Measurements from ENCODE around the gene MRPL20. TPM values are rescaled to one million over a fixed set of nuclear protein-coding genes. Genes with fewer than 3 reads are reported as not detected.

The MRPL20 gene
- total RNA-seq, 1 donor from 2014 or later: 154 TPM

DNA sequence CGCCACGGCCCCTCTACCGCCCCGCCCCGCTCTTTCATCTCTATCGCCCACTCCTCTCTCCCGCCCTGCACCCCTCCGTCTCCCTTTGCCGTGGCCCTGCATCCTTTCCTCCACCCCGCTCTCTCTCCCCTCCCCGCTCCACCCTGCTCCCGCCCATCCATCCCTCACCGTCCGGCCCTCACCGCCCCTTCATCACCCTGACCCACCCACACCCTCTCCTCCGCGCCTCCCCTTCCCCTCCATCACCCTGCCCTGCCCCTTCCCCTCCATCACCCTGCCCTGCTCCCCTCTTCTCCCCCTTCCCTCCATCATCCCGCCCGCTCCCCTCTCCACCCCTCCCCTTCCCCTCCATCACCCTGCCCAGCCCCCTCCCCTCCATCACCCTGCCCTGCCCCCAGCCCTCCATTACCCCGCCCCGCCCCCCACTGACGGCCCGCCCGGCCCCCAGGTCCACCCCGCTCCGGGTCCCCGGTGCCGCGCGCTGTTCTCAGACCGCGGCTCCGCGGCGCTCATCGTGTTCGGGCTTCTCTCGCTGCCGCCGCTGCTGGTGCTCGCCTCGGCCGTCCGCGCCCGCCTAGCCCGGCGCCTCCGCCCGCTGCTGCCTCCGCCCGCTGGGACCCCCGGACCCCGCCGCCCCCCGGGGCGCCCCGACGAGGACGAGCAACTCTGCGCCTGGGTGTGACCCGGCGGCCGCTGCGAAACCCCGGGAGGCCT, 20.2 kb upstream of the MRPL20 start:
- H3K36me3 Mint-ChIP-seq (ENCODE audit: low read depth): no peaks in the 10 kb centered on the region
- peaks cover 22% of the 10 kb centered on the region for H3K27me3 Mint-ChIP-seq (ENCODE audit: low read depth)
- intact Hi-C loops (cut with micrococcal nuclease): no loop called here
- H3K9me3 Mint-ChIP-seq: no peaks in the 10 kb centered on the region
- peaks cover 4% of the 10 kb centered on the region for H3K4me1 Mint-ChIP-seq (ENCODE audit: low read depth)
- H3K4me3 Mint-ChIP-seq (ENCODE audit: low read depth): no peak overlapping the region
- DNase-seq (ENCODE audit: low spot score): no peak
- no peak overlapping the region for H3K27ac Mint-ChIP-seq

DNA sequence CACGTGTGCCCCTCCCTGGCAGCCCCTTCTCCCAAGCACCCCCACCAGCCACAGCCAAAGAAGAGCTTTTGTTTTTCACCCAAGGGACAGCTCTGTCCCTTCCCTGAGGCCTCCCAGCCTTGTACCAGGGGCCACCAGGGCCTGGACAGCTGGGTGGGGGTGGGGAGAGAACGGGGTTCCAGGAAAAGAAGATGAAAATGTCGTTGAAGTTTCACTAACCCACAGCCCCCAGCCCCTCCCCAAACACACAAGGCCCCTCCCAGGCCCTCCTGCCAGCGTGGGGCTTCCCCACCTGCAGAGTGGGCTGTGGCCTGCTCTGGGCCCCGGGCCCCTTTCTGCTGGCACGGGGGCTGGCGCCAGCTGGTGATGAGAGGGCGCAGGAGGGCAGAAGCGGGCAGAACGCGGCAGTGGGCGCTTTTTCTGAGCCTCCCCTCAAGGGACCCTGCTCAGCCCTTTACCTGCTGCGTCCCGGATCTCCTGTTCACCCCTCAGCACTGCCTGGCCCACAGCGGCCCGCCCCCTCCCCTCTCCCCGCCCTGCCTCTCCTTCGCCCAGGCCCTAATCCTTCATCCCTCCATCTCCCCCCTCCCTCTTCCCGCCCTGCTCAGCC, 19.5 kb upstream of the MRPL20 start:
- intact Hi-C loops (cut with micrococcal nuclease): no loop called here
- H3K36me3 Mint-ChIP-seq (ENCODE audit: low read depth): no peaks in the 10 kb centered on the region
- no peaks in the 10 kb centered on the region for H3K9me3 Mint-ChIP-seq
- H3K27me3 Mint-ChIP-seq (ENCODE audit: low read depth): peaks cover 22% of the 10 kb centered on the region
- peaks cover 4% of the 10 kb centered on the region for H3K4me1 Mint-ChIP-seq (ENCODE audit: low read depth)
- DNase-seq (ENCODE audit: low spot score): no peak
- no peak overlapping the region for H3K4me3 Mint-ChIP-seq (ENCODE audit: low read depth)
- no peak overlapping the region for H3K27ac Mint-ChIP-seq

DNA sequence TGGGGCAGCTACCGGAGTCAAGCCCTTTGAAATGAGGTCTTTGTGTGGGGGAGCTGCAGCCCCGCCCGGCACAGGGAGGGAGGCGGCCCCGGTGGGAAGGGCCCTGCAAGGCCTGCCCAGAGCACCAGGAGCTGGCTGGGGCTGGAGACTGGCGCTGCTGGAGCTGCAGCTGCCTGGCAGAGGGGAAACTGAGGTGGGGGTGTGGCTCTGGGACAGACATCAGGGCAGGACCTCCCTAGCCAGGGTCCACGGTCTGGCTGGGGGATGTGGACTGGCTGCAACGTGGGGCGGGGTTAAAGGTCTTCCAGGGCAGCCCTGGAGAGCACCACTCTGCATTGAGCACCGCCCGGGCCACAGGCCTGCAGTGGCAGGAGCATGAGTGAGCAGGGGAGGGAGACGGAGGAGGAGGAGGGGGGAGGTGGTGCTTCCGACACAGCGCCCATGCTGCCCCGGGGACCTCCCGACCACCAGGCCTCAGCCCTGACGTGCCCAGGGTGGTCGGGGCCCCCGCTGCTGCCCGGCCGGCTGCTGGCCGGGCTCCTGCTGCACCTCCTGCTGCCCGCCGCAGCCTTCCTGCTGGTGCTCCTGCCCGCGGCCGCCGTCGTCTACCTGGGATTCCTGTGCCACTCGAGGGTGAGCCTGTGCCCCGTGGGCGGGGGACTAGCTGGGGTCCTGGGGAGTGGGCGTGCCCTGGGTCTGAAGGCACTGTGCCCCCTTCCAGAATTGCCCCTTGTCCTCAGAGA, 18.8 kb upstream of the MRPL20 start:
- Mint-ChIP-seq H3K4me1 (ENCODE audit: low read depth) (peaks cover 4% of the 10 kb centered on the region), H3K9me3 (no peaks in the 10 kb centered on the region), H3K27me3 (ENCODE audit: low read depth) (peaks cover 22% of the 10 kb centered on the region), H3K4me3 (ENCODE audit: low read depth) (no peak overlapping the region), H3K36me3 (ENCODE audit: low read depth) (no peaks in the 10 kb centered on the region), H3K27ac (no peak overlapping the region)
- intact Hi-C loops (cut with micrococcal nuclease): no loop called here
- DNase-seq (ENCODE audit: low spot score): no peak

DNA sequence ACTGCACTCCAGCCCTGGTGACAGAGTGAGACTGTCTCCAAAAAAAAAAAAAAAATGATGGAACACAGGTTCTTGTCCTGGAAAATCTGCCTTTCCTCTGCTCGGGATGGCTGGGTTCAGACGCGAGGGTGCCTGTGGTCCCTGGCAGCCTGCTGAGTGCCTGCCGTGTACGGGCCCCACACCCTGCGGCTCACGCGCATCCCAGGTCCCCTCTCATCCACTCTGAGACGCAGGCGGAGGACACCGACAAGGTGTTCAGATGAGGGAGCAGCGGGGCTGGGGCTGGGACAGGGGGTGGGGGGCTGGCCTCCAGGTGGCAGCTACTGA, 18.3 kb upstream of the MRPL20 start:
- H3K4me3 Mint-ChIP-seq (ENCODE audit: low read depth): no peak overlapping the region
- no peaks in the 10 kb centered on the region for H3K9me3 Mint-ChIP-seq
- H3K27ac Mint-ChIP-seq: no peak overlapping the region
- intact Hi-C loops (cut with micrococcal nuclease): no loop called here
- H3K27me3 Mint-ChIP-seq (ENCODE audit: low read depth): peaks cover 22% of the 10 kb centered on the region
- H3K4me1 Mint-ChIP-seq (ENCODE audit: low read depth): peaks cover 4% of the 10 kb centered on the region
- no peak for DNase-seq (ENCODE audit: low spot score)
- H3K36me3 Mint-ChIP-seq (ENCODE audit: low read depth): no peaks in the 10 kb centered on the region

DNA sequence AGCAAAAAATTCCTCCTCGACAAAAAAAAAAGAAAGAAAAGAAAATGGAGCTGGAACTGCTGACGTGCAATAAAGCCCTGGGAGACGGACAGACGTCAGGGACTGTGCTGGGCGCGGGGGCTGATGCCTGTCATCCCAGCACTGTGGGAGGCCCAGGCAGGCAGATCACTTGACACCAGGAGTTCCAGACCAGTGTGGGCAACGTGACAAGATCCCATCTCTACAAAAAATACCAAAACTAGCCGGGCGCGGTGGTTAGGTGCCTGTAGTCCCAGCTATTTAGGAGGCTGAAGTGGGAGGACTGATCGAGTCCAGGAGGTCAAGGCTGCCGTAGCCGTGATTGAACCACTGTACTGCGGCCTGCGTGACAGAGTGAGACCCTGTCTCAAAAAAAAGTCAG, 17.6 kb upstream of the MRPL20 start:
- H3K27ac Mint-ChIP-seq: no peak overlapping the region

DNA sequence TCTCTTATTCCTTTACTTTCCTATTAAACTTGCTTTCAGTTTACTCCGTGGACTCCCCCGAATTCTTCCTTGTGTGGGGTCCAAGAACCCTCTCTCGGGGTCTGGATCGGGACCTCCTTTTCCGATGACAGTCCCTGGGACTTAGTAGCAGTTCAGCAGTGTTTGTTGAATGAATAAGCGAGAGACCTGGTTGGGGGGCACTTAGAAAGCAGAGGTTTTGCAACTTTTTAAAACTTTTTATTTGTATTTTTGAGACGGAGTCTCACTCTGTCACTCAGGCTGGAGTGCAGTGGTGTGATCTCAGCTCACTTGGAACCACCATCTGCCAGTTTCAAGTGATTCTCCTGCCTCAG, 16.1 kb upstream of the MRPL20 start:
- no peak for DNase-seq (ENCODE audit: low spot score)
- H3K27ac Mint-ChIP-seq: no peak overlapping the region
- H3K27me3 Mint-ChIP-seq (ENCODE audit: low read depth): peaks cover 11% of the 10 kb centered on the region
- no peaks in the 10 kb centered on the region for H3K9me3 Mint-ChIP-seq
- H3K4me3 Mint-ChIP-seq (ENCODE audit: low read depth): no peak overlapping the region
- intact Hi-C loops (cut with micrococcal nuclease): no loop called here
- H3K4me1 Mint-ChIP-seq (ENCODE audit: low read depth): peaks cover 4% of the 10 kb centered on the region
- no peaks in the 10 kb centered on the region for H3K36me3 Mint-ChIP-seq (ENCODE audit: low read depth)

More for the DNA sequence above, 17.6 kb upstream of the MRPL20 start:
- H3K4me3 Mint-ChIP-seq (ENCODE audit: low read depth): no peak overlapping the region
- H3K9me3 Mint-ChIP-seq: no peaks in the 10 kb centered on the region
- peaks cover 4% of the 10 kb centered on the region for H3K4me1 Mint-ChIP-seq (ENCODE audit: low read depth)
- intact Hi-C loops (cut with micrococcal nuclease): no loop called here
- H3K27me3 Mint-ChIP-seq (ENCODE audit: low read depth): peaks cover 17% of the 10 kb centered on the region
- DNase-seq (ENCODE audit: low spot score): no peak
- H3K36me3 Mint-ChIP-seq (ENCODE audit: low read depth): no peaks in the 10 kb centered on the region

DNA sequence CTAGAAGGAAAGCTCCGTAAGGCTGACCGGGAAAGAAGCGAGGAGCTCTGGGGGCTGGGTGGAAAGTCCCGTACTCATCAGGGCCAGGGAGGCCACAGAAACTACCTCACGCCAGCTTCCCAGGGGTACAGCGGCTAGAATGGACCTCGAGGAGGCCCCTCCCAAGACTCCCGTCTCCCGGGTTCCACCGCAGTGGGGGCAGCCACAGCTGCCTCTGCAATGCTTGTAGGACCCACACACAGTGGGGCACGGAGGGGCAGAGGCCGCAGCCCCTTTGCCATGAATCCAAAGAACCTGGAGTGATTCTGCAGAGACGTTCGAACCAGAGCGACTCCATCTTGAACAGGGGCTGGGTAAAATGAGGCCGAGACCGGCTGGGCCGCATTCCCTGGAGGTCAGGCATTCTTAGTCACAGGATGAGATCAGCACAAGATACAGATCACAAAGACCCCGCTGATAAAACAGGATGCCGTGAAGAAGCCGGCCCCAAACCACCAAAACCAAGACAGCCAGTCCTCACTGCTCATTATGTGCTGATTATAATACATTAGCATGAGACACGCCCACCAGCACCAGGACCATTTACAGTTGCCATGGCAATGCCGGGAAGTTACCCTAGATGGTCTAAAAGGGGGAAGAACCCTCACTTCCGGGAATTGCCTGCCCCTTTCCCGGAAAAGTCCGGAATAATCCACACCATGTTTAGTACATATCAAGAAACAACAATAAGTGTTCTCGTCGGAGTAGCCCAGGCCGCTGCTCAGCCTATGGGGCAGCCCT, 15.6 kb upstream of the MRPL20 start:
- no peak overlapping the region for H3K27ac Mint-ChIP-seq
- intact Hi-C loops (cut with micrococcal nuclease): no loop called here
- H3K4me3 Mint-ChIP-seq (ENCODE audit: low read depth): no peak overlapping the region
- DNase-seq (ENCODE audit: low spot score): no peak
- peaks cover 7% of the 10 kb centered on the region for H3K4me1 Mint-ChIP-seq (ENCODE audit: low read depth)
- H3K36me3 Mint-ChIP-seq (ENCODE audit: low read depth): no peaks in the 10 kb centered on the region
- H3K27me3 Mint-ChIP-seq (ENCODE audit: low read depth): peaks cover 11% of the 10 kb centered on the region
- H3K9me3 Mint-ChIP-seq: no peaks in the 10 kb centered on the region

DNA sequence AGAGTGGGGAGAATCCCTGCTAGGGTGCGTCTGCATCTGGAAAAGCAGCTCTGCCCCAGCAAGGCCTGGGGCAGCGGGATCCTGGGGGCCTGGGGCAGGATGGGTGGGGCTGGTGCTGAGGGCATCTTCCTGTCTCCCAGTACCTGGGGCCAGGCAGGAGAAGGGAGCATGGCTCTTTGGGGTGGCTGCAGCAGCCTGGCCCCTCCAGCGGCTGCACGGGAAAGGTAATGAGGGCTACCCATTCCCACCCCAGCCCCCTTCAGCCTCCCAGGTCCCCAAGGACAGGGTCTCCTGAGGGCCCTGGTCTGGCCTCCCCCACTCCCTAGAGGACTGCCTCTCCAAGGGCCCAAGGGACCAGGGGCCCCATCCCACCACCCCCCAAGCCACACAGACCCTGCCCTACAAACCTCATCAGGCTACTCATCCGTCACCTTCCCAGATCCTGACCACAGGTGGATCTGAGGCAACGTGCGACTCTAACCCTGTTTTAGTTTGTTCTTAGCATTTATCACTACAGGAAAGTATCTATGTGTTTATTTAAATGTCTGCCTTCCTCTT, 14.9 kb upstream of the MRPL20 start:
- no peak overlapping the region for H3K4me3 Mint-ChIP-seq (ENCODE audit: low read depth)
- no peaks in the 10 kb centered on the region for H3K9me3 Mint-ChIP-seq
- no peak for DNase-seq (ENCODE audit: low spot score)
- H3K27me3 Mint-ChIP-seq (ENCODE audit: low read depth): peaks cover 11% of the 10 kb centered on the region
- intact Hi-C loops (cut with micrococcal nuclease): no loop called here
- no peaks in the 10 kb centered on the region for H3K36me3 Mint-ChIP-seq (ENCODE audit: low read depth)
- no peak overlapping the region for H3K27ac Mint-ChIP-seq
- peaks cover 8% of the 10 kb centered on the region for H3K4me1 Mint-ChIP-seq (ENCODE audit: low read depth)

DNA sequence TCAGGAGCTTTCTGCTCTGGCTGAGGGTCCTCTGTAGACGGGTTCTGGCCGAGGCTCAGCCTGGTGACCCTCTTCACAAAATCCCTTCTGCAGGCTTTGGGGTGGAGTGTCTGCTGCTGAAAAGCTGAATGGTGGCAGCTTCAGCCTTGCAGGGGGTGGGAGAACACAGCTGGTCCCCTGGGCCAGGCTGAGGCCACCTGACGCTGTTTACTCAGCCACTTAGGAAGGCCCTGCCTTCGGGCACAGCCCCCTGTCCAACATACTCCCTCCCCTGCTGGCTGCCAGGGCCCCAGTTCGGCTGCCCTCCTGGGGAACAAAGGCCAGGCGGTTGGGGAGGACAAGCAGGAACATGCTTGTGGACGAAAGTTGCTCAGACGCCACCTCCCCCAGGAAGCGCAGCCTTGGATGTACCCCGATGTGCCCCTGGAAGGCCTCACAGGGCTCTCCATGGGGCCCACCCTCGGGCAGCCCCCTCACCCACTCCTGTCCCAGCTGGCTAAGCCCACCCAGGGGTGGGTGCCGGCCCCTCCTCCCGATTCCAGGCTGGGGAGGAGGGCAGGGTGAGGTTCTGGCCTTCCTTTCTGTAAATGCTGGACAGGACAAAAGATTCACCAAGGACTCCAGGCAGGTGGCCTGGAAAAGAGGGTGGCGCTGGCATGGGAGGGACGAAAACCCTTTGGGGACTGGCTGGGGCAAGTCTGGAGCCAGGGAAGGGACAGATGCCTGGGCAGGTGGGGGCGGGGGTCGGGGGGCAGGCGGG, 14.2 kb upstream of the MRPL20 start, which contains the start of gene ANKRD65:
Gene ANKRD65 (minus strand): TSS at position 130 of the 760 bp plus-strand sequence. CDS start 271 bp downstream, outside the sequence.
- no peaks in the 10 kb centered on the region for H3K36me3 Mint-ChIP-seq (ENCODE audit: low read depth)
- DNase-seq (ENCODE audit: low spot score): no peak
- peaks cover 11% of the 10 kb centered on the region for H3K27me3 Mint-ChIP-seq (ENCODE audit: low read depth)
- intact Hi-C loops (cut with micrococcal nuclease): no loop called here
- no peaks in the 10 kb centered on the region for H3K9me3 Mint-ChIP-seq
- peaks cover 8% of the 10 kb centered on the region for H3K4me1 Mint-ChIP-seq (ENCODE audit: low read depth)
- H3K4me3 Mint-ChIP-seq (ENCODE audit: low read depth): no peak within 1 kb of the TSS
- H3K27ac Mint-ChIP-seq: no peak within 1 kb of the TSS

DNA sequence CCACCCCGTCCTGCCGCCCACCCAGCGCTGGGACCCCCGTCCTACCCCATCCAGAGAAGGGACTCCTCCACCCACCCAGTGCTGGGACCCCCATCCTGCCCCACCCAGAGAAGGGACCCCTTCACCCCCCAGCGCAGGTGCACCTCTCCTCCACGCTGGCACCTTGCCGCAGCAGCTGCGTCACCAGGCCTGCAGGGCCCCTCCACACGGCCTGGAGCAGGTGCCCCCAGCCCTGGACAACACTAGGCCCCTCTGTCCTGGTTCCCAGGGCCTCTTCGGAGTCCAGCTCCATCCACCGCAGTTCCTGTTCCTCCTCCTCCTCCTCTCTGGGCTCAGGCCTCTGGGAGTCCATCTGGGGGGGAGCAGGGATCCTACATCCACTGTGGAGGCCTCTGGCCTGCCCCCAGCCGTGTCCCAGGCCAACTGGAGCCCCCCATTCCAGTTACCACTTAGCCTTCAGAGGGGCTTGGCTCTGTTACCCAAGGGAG, 13.6 kb upstream of the MRPL20 start:
- Mint-ChIP-seq H3K36me3 (ENCODE audit: low read depth) (no peaks in the 10 kb centered on the region), H3K9me3 (no peaks in the 10 kb centered on the region), H3K27me3 (ENCODE audit: low read depth) (peaks cover 8% of the 10 kb centered on the region), H3K27ac (no peak overlapping the region), H3K4me1 (ENCODE audit: low read depth) (peaks cover 8% of the 10 kb centered on the region), H3K4me3 (ENCODE audit: low read depth) (no peak overlapping the region)
- no peak for DNase-seq (ENCODE audit: low spot score)
- intact Hi-C loops (cut with micrococcal nuclease): no loop called here

DNA sequence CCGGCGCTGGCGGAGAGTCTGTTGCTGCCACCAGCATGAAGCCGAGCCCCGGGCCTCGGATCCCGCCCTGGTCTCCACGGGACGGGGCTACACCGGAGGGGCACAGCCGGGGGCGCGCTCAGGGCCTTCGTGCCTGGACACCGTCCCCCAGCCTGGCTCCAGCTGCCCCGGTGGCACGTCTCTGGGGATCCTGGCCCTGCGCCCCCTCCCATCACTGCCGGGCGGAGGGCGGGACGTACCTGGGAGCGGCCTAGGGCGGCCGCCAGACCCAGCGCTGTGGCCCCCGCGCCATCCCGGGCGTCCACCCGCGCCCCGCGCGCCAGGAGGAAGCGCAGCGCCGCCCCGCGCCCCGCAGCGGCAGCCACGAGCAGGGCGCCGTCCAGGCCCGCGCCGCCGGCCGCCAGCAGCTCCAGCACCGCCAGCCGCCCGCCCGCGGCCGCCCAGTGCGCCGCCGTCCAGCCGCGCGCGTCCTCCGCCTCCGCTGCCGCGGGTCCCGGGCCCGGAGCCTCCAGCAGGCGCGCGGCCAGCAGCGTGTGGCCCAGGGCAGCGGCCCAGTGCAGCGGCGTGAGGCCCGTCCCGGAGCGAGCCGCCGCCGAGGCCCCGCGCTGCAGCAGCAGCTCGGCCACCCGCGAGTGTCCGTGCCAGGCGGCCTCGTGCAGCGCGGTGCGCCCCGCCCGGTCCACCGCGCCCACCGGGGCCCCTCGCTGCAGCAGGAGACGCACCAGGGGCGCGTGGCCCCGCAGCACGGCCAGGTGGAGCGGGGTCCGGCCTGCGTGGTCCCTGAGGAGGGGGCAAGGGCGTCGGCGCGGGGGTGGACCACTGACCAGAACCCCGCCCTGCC, 12.9 kb upstream of the MRPL20 start:
- H3K36me3 Mint-ChIP-seq (ENCODE audit: low read depth): no peaks in the 10 kb centered on the region
- H3K27ac Mint-ChIP-seq: no peak overlapping the region
- intact Hi-C loops (cut with micrococcal nuclease): no loop called here
- H3K9me3 Mint-ChIP-seq: no peaks in the 10 kb centered on the region
- peaks cover 6% of the 10 kb centered on the region for H3K27me3 Mint-ChIP-seq (ENCODE audit: low read depth)
- H3K4me1 Mint-ChIP-seq (ENCODE audit: low read depth): peaks cover 8% of the 10 kb centered on the region
- no peak for DNase-seq (ENCODE audit: low spot score)
- H3K4me3 Mint-ChIP-seq (ENCODE audit: low read depth): no peak overlapping the region

All from activated T-helper 2 cell treated with anti-CD3 and anti-CD28 coated beads, Interferon-gamma antibody, Interleukin-2, Interleukin-4, amounts not matched to agents 10 μg/mL and 5 μg/mL and 100 μg/mL, durations not matched to agents 14 hours and 24 hours and 36 hours (primary cell).